HepG2 (cell line): ENCODE results near the gene ABCF1. TPM values are rescaled to one million over a fixed set of nuclear protein-coding genes. Genes with fewer than 3 reads are reported as not detected.

ENCODE experiments used
- ATF1 ChIP-seq: IDR thresholded peaks from 2 replicates; pipeline ENCODE4 v1.6.1; 2016; ENCODE audit warnings: mild to moderate bottlenecking, control low read depth
- ATM ChIP-seq: fragments of 450-650 bp; IDR thresholded peaks from 2 replicates; pipeline ENCODE4 v1.7.1; 2017; ENCODE audit warnings: mild to moderate bottlenecking, borderline replicate concordance
- CCDC6 ChIP-seq: sonication (generic); formaldehyde crosslinking; IDR thresholded peaks from 2 replicates; pipeline ENCODE4 v1.8.1; 2022; ENCODE audit warnings: mild to moderate bottlenecking, missing genetic modification reagents, moderate library complexity
- CEBPB ChIP-seq: IDR thresholded peaks from 2 replicates; pipeline ENCODE4 v1.6.1; 2011; ENCODE audit warnings: low read depth, low read length, improper control_type of control experiment, borderline replicate concordance
- FOXO1 ChIP-seq: sonication (generic); formaldehyde crosslinking; IDR thresholded peaks from 2 replicates; pipeline ENCODE4 v1.4.0; 2020; ENCODE audit warnings: missing genetic modification reagents
- GPN1 ChIP-seq: sonication (generic); formaldehyde crosslinking; IDR thresholded peaks from 2 replicates; pipeline ENCODE4 v1.5.1; 2020; ENCODE audit warnings: missing genetic modification reagents, borderline replicate concordance
- RBM22 ChIP-seq: fragments of 200-400 bp; formaldehyde crosslinking; optimal IDR thresholded peaks from 2 replicates; pipeline ENCODE3; 2017; ENCODE audit warnings: mild to moderate bottlenecking, low read length, moderate library complexity
- SIX4 ChIP-seq: sonication (generic); formaldehyde crosslinking; IDR thresholded peaks from 2 replicates; pipeline ENCODE4 v1.4.0; 2020; ENCODE audit warnings: missing genetic modification reagents
- SUZ12 ChIP-seq: fragments of 150-350 bp; IDR thresholded peaks from 2 replicates; pipeline ENCODE4 v1.6.1; 2014; ENCODE audit warnings: low read depth, low read length
- TAF15 ChIP-seq: fragments of 200-400 bp; formaldehyde crosslinking; IDR thresholded peaks from one replicate; pipeline ENCODE4 v1.6.1; 2018; ENCODE audit warnings: mild to moderate bottlenecking, low read depth, low read length; ENCODE audit not compliant: poor library complexity, severe bottlenecking
- TCF7 ChIP-seq: sonication (generic); IDR thresholded peaks from 2 replicates; pipeline ENCODE4 v1.6.1; 2016; ENCODE audit warnings: antibody characterized with exemption, low read depth
- TCF7L2 ChIP-seq: IDR thresholded peaks from 2 replicates; pipeline ENCODE4 v1.6.1; 2011; ENCODE audit warnings: mild to moderate bottlenecking, low read depth, low read length, moderate library complexity
- WIZ ChIP-seq: sonication (generic); formaldehyde crosslinking; IDR thresholded peaks from 2 replicates; pipeline ENCODE4 v1.5.1; 2020; ENCODE audit warnings: mild to moderate bottlenecking, missing genetic modification reagents
- YEATS4 ChIP-seq: sonication (generic); formaldehyde crosslinking; IDR thresholded peaks from 2 replicates; pipeline ENCODE4 v1.4.0; 2020; ENCODE audit warnings: missing genetic modification reagents, borderline replicate concordance
- ZFY ChIP-seq: sonication (generic); formaldehyde crosslinking; IDR thresholded peaks from 2 replicates; pipeline ENCODE4 v1.4.0; 2020; ENCODE audit warnings: missing genetic modification reagents
- ZMYM3 ChIP-seq: sonication (generic); formaldehyde crosslinking; IDR thresholded peaks from 2 replicates; pipeline ENCODE4 v1.5.1; 2020; ENCODE audit warnings: mild to moderate bottlenecking, missing genetic modification reagents
- ZNF235 ChIP-seq: sonication (generic); formaldehyde crosslinking; IDR thresholded peaks from 2 replicates; pipeline ENCODE4 v1.8.1; 2023; ENCODE audit warnings: mild to moderate bottlenecking, missing genetic modification reagents, borderline replicate concordance
- ZNF274 ChIP-seq: sonication (generic); formaldehyde crosslinking; IDR thresholded peaks from 2 replicates; pipeline ENCODE4 v1.5.1; 2020; ENCODE audit warnings: mild to moderate bottlenecking, missing genetic modification reagents
- ZNF550 ChIP-seq: sonication (generic); formaldehyde crosslinking; IDR thresholded peaks from 2 replicates; pipeline ENCODE4 v1.4.0; 2020; ENCODE audit warnings: mild to moderate bottlenecking, missing genetic modification reagents, borderline replicate concordance
- ZNF747 ChIP-seq: sonication (generic); formaldehyde crosslinking; IDR thresholded peaks from 2 replicates; pipeline ENCODE4 v1.8.1; 2023; ENCODE audit warnings: missing genetic modification reagents, mild to moderate bottlenecking, borderline replicate concordance
- ZNF773 ChIP-seq: sonication (generic); formaldehyde crosslinking; IDR thresholded peaks from 2 replicates; pipeline ENCODE4 v1.4.0; 2020; ENCODE audit warnings: missing genetic modification reagents, borderline replicate concordance
- ZNF776 ChIP-seq: sonication (generic); formaldehyde crosslinking; IDR thresholded peaks from 2 replicates; pipeline ENCODE4 v1.4.0; 2020; ENCODE audit warnings: mild to moderate bottlenecking, missing genetic modification reagents
- polyA plus RNA-seq, 8 experiments: library from polyadenylated mRNA; depleted of rRNA in 3 of 8; stranded (reverse) in 7 of 8; unstranded in 1 of 8; fragments of >200 nt; fragmentation: Illumina TruSeq in 4 of 8; extraction: Trizol in 4 of 8; gene quantifications; 2 replicates each; pipeline versions ENCODE4 v1.2.1 to v1.2.3, GENCODE V29; 2011 to 2016; ENCODE audit warnings: low read depth in 4 of 8, missing spikeins in 1 of 8, mixed read lengths in 1 of 8; ENCODE audit not compliant: insufficient read depth in 1 of 8
- total RNA-seq, 5 experiments: library from RNA; depleted of rRNA; stranded (reverse); fragments of >200 nt; fragmentation: Illumina TruSeq; extraction: Trizol; gene quantifications; 2 replicates each; pipeline ENCODE4 v1.2.3, GENCODE V29; 2016; ENCODE audit warnings: low read depth in 1 of 5
- TF ChIP-seq, protein P1 (sequence below): sonication (generic); formaldehyde crosslinking; conservative IDR thresholded peaks from 2 replicates; pipeline ENCODE4 v1.4.0; 2020; ENCODE audit warnings: missing genetic modification reagents
- TF ChIP-seq, protein P2 (sequence below): sonication (generic); formaldehyde crosslinking; IDR thresholded peaks from 2 replicates; pipeline ENCODE4 v1.4.0; 2020; ENCODE audit warnings: missing genetic modification reagents
- TF ChIP-seq, protein P3 (sequence below): IDR thresholded peaks from 2 replicates; pipeline ENCODE4 v1.6.1; 2016; ENCODE audit warnings: missing compliant biosample characterization, missing genetic modification reagents, borderline replicate concordance
- TF ChIP-seq, protein P4 (sequence below): sonication (generic); formaldehyde crosslinking; IDR thresholded peaks from 2 replicates; pipeline ENCODE4 v1.5.1; 2020; ENCODE audit warnings: missing genetic modification reagents, mild to moderate bottlenecking, borderline replicate concordance

ABCF1 gene
- total and polyA plus RNA-seq, 2 of the 13 experiments (the other 11 are each of a cell fraction or from before 2014, with no cell fraction given) = 25.4 to 98.9 TPM

DNA sequence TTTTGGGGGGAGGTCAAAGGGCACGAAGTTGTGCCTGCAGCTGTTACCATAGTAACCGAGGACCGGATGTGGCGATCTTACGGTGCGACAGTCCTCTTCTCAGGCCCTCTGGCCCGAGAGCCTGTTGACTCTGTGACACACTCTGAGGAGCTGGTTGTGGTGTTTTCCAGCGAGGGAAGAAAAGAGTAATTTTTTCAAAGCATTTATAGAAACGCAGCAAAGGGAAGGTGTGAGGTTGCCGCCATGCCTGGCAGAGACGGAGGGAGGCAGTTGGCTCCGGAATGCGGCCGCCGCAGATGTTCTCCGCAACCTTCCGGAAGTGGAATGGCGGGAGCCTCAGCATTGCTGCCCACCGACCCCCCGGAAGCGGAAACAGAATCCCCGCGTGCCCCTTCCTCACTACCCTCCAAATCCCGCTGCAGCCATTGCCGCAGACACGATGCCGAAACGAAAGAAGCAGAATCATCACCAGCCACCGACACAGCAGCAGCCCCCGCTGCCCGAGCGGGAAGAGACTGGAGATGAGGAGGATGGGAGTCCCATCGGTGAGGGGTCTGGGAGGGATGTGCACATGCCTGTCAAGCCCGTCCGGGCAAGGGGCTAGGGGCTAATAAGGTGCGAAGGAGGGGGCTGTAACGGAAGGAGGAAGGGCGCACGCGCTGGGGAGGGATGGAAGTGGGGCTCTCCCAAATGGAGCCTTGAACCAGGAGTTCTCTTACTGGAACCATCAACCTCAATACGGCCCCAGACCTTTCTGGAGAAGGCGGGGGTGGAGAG lies 14.1 kb upstream of the ABCF1 start, which contains the start of gene PRR3 (continued):
- TF ChIP-seq YEATS4 (CRISPR knock-in tag) (peak; percentile 97), SIX4 (peak; percentile 21; the same call in 1 of the 2 replicates), FOXO1 (CRISPR knock-in tag) (peak; percentile 76; the same call in 1 of the 2 replicates), ZNF776 (CRISPR knock-in tag) (peak; percentile 51; the same call in 1 of the 2 replicates), ZMYM3 (CRISPR knock-in tag) (no peak), CCDC6 (CRISPR knock-in tag) (peak; percentile 83), WIZ (CRISPR knock-in tag) (peak; percentile 86; the same call in 1 of the 2 replicates), SUZ12 (no peak), ZFY (CRISPR knock-in tag) (peak; percentile 90), CEBPB (no peak), ZNF274 (CRISPR knock-in tag) (peak; percentile 96), TAF15 (peak; percentile 93), TCF7L2 (no peak), ZNF235 (CRISPR knock-in tag) (peak; percentile 42; the same call in 1 of the 2 replicates), GPN1 (CRISPR knock-in tag) (no peak), ATM (no peak), TCF7 (no peak), RBM22 (peak; percentile 60), ZNF550 (CRISPR knock-in tag) (no peak), ZNF747 (CRISPR knock-in tag) (peak; percentile 92), ZNF773 (CRISPR knock-in tag) (peak; percentile 91), ATF1 (peak; percentile 94)
- TF ChIP-seq, protein P1, sequence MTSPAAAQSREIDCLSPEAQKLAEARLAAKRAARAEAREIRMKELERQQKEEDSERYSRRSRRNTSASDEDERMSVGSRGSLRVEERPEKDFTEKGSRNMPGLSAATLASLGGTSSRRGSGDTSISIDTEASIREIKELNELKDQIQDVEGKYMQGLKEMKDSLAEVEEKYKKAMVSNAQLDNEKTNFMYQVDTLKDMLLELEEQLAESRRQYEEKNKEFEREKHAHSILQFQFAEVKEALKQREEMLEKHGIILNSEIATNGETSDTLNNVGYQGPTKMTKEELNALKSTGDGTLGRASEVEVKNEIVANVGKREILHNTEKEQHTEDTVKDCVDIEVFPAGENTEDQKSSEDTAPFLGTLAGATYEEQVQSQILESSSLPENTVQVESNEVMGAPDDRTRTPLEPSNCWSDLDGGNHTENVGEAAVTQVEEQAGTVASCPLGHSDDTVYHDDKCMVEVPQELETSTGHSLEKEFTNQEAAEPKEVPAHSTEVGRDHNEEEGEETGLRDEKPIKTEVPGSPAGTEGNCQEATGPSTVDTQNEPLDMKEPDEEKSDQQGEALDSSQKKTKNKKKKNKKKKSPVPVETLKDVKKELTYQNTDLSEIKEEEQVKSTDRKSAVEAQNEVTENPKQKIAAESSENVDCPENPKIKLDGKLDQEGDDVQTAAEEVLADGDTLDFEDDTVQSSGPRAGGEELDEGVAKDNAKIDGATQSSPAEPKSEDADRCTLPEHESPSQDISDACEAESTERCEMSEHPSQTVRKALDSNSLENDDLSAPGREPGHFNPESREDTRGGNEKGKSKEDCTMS (CRISPR knock-in tag) = no peak
- TF ChIP-seq, protein P2, sequence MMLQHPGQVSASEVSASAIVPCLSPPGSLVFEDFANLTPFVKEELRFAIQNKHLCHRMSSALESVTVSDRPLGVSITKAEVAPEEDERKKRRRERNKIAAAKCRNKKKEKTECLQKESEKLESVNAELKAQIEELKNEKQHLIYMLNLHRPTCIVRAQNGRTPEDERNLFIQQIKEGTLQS (CRISPR knock-in tag) = no peak
- TF ChIP-seq, protein P3, sequence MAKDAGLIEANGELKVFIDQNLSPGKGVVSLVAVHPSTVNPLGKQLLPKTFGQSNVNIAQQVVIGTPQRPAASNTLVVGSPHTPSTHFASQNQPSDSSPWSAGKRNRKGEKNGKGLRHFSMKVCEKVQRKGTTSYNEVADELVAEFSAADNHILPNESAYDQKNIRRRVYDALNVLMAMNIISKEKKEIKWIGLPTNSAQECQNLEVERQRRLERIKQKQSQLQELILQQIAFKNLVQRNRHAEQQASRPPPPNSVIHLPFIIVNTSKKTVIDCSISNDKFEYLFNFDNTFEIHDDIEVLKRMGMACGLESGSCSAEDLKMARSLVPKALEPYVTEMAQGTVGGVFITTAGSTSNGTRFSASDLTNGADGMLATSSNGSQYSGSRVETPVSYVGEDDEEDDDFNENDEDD (CRISPR knock-in tag) = peak; percentile 96
- TF ChIP-seq, protein P4, sequence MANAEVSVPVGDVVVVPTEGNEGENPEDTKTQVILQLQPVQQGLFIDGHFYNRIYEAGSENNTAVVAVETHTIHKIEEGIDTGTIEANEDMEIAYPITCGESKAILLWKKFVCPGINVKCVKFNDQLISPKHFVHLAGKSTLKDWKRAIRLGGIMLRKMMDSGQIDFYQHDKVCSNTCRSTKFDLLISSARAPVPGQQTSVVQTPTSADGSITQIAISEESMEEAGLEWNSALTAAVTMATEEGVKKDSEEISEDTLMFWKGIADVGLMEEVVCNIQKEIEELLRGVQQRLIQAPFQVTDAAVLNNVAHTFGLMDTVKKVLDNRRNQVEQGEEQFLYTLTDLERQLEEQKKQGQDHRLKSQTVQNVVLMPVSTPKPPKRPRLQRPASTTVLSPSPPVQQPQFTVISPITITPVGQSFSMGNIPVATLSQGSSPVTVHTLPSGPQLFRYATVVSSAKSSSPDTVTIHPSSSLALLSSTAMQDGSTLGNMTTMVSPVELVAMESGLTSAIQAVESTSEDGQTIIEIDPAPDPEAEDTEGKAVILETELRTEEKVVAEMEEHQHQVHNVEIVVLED = peak; percentile 84
